Ectodermal cell (in vitro differentiated cells): ENCODE results near the gene MYO1E.

Source experiments
- H3K27ac ChIP-seq: 2 replicates; pipeline ENCODE4 v1.7.0; 2013; ENCODE audit warnings: mild to moderate bottlenecking, low read depth, low read length; ENCODE audit not compliant: insufficient read depth, poor library complexity, severe bottlenecking
- H3K27me3 ChIP-seq: 2 replicates; pipeline ENCODE4 v1.7.0; 2013; ENCODE audit warnings: mild to moderate bottlenecking, low read length; ENCODE audit not compliant: insufficient read depth, control insufficient read depth, poor library complexity, severe bottlenecking
- H3K36me3 ChIP-seq: one replicate; pipeline ENCODE4 v1.7.0; 2013; ENCODE audit warnings: low read length; ENCODE audit not compliant: control insufficient read depth, insufficient read depth
- H3K4me1 ChIP-seq: one replicate; pipeline ENCODE4 v1.7.0; 2013; ENCODE audit warnings: low read length; ENCODE audit not compliant: control insufficient read depth, insufficient read depth
- H3K4me3 ChIP-seq: 2 replicates; pipeline ENCODE4 v1.7.0; 2013; ENCODE audit warnings: low read depth, low read length, control low read depth; ENCODE audit not compliant: insufficient read depth
- H3K9me3 ChIP-seq: 2 replicates; pipeline ENCODE4 v1.7.0; 2013; ENCODE audit warnings: mild to moderate bottlenecking, low read length, moderate library complexity; ENCODE audit not compliant: control insufficient read depth
- WGBS, 2 experiments: methylation state at CpG; one replicate each; pipeline ENCODE4 v1.1.7; 2013; ENCODE audit warnings: missing lambda C conversion rate in 2 of 2; 5-methylcytosine and 5-hydroxymethylcytosine counted together

The MYO1E gene

DNA sequence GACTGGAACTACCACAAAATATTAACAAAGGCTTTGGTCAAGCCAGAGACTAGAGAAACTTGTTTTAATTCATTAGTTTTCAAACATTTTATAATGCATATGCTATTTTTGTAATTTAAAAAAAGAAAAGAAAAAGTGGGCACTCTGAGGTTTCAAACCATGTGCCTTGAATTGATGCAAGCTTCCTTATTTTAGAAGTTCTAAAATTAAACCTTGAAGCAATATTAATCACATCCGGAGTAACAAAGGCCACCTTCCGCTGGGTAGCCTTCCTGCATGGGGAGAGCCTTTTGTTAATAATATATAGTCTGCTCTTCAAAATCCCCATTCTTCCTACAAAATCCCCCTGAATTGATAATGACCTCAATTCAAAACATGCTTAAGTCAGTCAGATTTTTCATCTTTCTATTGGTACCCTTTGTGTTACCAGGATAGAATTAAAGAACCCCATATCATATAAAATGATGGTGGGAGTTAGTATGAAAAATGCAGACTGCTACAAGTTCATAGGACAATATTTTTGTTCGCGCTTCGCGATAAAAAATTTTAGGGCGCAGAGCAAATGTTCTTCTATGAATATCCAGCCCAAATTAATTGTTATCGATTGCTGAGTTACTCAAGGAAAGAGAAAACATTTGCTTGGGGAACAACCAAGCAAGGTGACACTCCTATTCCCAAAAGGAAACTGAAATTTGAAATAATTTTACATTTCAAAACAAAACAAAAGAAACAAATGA, 135.4 kb downstream of the MYO1E start:
- Histone ChIP-seq H3K4me3 (no peak overlapping the region), H3K9me3 (no peaks in the 10 kb centered on the region), H3K4me1 (no peaks in the 10 kb centered on the region), H3K27me3 (no peaks in the 10 kb centered on the region), H3K36me3 (no peaks in the 10 kb centered on the region), H3K27ac (no peak overlapping the region)
- 89 to 98% methylated on average over 6 to 8 of the region's 8 CpGs for WGBS, 2 experiments

DNA sequence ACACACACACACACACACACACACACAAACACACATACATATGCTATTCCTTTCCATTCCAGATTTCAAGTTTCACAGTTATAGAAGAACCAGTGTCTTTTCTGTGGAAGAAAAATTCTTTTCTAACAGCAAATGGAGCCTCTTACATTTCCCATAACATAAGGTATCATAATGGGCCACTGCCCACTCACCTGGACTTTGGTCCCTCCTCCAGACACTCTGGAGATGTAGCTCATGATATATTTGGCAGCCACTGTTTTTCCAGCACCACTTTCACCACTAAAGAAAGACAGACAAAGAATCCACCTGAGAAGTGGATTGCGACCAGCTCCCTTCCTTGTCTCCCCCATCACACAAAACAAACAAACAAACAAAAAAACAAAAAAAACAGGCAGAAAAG, 136.3 kb downstream of the MYO1E start:
- H3K4me3 ChIP-seq, result no peak overlapping the region
- no peaks in the 10 kb centered on the region for H3K36me3 ChIP-seq
- H3K27me3 ChIP-seq, result no peaks in the 10 kb centered on the region
- no peaks in the 10 kb centered on the region for H3K4me1 ChIP-seq
- 78 to 100% methylated on average over 1 of the region's 1 CpG for WGBS, 2 experiments
- no peak overlapping the region for H3K27ac ChIP-seq
- no peaks in the 10 kb centered on the region for H3K9me3 ChIP-seq

- Histone ChIP-seq H3K36me3 (no peaks in the 10 kb centered on the region), H3K9me3 (no peaks in the 10 kb centered on the region), H3K4me1 (no peaks in the 10 kb centered on the region), H3K4me3 (no peak overlapping the region), H3K27me3 (no peaks in the 10 kb centered on the region), H3K27ac (no peak overlapping the region)
- 82 to 85% methylated on average over 1 of the region's 1 CpG for WGBS, 2 experiments
These were observed 140.2 kb downstream of the MYO1E start for GRCh38 chr15:59232476-59232875.

DNA sequence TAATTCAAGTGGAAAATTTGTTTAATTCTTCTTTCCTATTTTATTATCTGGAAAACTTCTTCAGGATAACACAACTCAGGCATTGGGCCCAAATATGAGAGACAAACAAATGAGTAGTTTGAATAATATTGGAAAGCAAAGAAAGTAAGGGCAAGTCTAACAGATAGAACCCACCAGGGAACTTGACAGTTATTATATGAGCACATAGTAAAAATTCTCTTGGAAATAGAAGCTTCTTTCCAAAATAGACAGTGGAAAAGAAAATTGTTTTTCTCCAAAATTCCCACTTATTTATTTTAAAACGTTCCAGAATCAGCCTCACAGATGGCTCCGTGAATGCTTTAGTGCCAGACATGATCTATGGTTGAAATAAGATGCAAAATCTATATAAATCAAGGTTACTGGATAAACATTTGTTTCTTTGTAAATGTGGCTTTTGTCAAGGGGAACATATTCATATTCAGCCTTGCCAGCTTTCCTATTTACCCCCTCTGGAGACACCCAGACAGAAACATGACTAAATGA, 142.1 kb downstream of the MYO1E start:
- H3K27ac ChIP-seq, result no peak overlapping the region
- no peaks in the 10 kb centered on the region for H3K27me3 ChIP-seq
- H3K9me3 ChIP-seq, result no peaks in the 10 kb centered on the region
- H3K4me1 ChIP-seq, result no peaks in the 10 kb centered on the region
- no peaks in the 10 kb centered on the region for H3K36me3 ChIP-seq
- 100% methylated on average over 1 of the region's 2 CpGs for WGBS, 2 experiments
- no peak overlapping the region for H3K4me3 ChIP-seq

DNA sequence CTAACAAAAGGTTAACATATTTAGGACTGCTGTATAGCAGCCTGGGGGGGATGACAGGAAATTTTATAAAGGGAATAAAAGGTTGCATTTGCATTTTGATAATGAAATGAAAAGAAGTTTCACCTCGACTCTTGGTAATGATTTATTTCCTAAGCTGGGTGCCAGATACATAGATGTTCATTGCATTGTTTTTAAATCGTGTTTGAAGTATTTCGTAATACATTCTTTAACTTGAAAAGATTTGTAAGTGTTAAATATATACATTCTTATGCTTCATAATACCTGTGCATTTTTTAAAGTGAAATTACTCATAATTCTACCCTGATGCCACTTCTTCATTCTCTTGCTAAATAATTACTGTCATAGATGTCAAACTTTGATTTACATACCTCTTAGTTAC, 143.2 kb downstream of the MYO1E start:
- Histone ChIP-seq H3K36me3 (no peaks in the 10 kb centered on the region), H3K4me3 (no peak overlapping the region), H3K27ac (no peak overlapping the region), H3K4me1 (no peaks in the 10 kb centered on the region), H3K9me3 (no peaks in the 10 kb centered on the region), H3K27me3 (no peaks in the 10 kb centered on the region)
- WGBS, 2 experiments, result 93 to 96% methylated on average over 1 to 3 of the region's 3 CpGs

- WGBS, 2 experiments, result 96 to 97% methylated on average over 4 of the region's 4 CpGs
- no peaks in the 10 kb centered on the region for H3K4me1 ChIP-seq
- no peak overlapping the region for H3K27ac ChIP-seq
- H3K4me3 ChIP-seq, result no peak overlapping the region
- no peaks in the 10 kb centered on the region for H3K9me3 ChIP-seq
- no peaks in the 10 kb centered on the region for H3K27me3 ChIP-seq
- H3K36me3 ChIP-seq, result no peaks in the 10 kb centered on the region
These were observed 143.7 kb downstream of the MYO1E start for GRCh38 chr15:59229015-59229414.

- 93 to 95% methylated on average over 4 of the region's 4 CpGs for WGBS, 2 experiments
- no peaks in the 10 kb centered on the region for H3K4me1 ChIP-seq
These were observed 145.7 kb downstream of the MYO1E start for GRCh38 chr15:59227021-59227420.

DNA sequence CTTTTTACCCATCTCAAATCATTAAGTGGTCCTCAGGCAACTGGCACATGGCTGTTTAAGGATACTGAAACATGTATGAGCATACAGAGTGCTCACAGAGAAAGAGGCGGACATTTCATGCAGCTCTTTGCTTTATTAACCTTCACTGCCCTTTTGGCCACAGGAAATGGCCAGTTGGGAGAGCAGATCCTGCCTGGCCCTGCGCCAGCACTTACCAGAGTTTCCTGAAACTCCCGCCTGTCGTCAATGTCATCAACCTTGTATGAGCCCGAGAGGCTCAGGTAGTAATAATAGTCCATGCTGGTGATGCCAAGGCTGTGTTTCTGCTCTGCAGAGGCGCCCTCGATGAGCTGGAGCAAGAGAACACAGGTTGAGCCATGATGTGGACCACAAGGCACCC, 148.2 kb downstream of the MYO1E start:
- Histone ChIP-seq H3K36me3 (no peaks in the 10 kb centered on the region), H3K9me3 (no peaks in the 10 kb centered on the region), H3K27ac (no peak overlapping the region), H3K27me3 (no peaks in the 10 kb centered on the region), H3K4me1 (no peaks in the 10 kb centered on the region), H3K4me3 (no peak overlapping the region)
- WGBS, 2 experiments, result 94 to 95% methylated on average over 7 of the region's 7 CpGs

More at GRCh38 chr15:59227021-59227420, 145.7 kb downstream of the MYO1E start:
- no peak overlapping the region for H3K27ac ChIP-seq
- H3K9me3 ChIP-seq, result no peaks in the 10 kb centered on the region
- H3K4me3 ChIP-seq, result no peak overlapping the region
- no peaks in the 10 kb centered on the region for H3K27me3 ChIP-seq
- no peaks in the 10 kb centered on the region for H3K36me3 ChIP-seq

- H3K4me3 ChIP-seq, result no peak overlapping the region
- H3K27ac ChIP-seq, result no peak overlapping the region
- WGBS, 2 experiments, result 89 to 93% methylated on average over 3 of the region's 3 CpGs
- H3K27me3 ChIP-seq, result no peaks in the 10 kb centered on the region
- no peaks in the 10 kb centered on the region for H3K36me3 ChIP-seq
- no peaks in the 10 kb centered on the region for H3K4me1 ChIP-seq
- H3K9me3 ChIP-seq, result no peaks in the 10 kb centered on the region
These were observed 148.9 kb downstream of the MYO1E start for GRCh38 chr15:59223736-59224135.

GRCh38 chr15:59222906-59223550, 149.6 kb downstream of the MYO1E start:
- no peaks in the 10 kb centered on the region for H3K4me1 ChIP-seq
- no peaks in the 10 kb centered on the region for H3K9me3 ChIP-seq
- no peak overlapping the region for H3K4me3 ChIP-seq
- no peaks in the 10 kb centered on the region for H3K36me3 ChIP-seq
- no peak overlapping the region for H3K27ac ChIP-seq
- H3K27me3 ChIP-seq, result no peaks in the 10 kb centered on the region
- WGBS, 2 experiments, result 92 to 96% methylated on average over 11 of the region's 11 CpGs
